ENCODE data around the gene LCNL1.

DNA sequence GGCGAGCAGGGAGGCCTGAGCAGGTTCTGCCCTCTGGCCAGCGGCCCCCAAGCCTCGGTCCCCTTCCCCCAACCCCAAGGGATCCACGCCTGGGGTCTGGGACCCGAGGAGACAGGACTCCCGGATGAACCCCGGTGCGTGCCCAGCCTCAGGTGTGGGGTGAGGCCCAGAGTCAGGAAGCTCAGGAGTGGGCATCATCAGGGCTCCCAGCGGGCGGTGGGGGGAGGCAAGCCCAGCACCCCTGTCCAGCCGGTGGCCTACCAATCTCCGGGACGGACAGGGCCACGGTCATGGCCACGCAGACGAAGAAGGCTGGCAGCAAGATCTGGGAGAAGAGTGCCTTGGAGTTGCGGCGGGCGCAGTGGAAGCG is 30.8 kb downstream of the LCNL1 start:
- TF ChIP-seq EZH2phosphoT487 (IDR thresholded peaks at IDR 0.05; ENCODE audit: low read depth, severe bottlenecking, unreplicated experiment), result no peak
- TF ChIP-seq EZH2 (IDR thresholded peaks at IDR 0.05; ENCODE audit: borderline replicate concordance), result no peak

All from hepatocyte (in vitro differentiated cells).